ENCODE data around the gene ROBO4. TPM values are rescaled to one million over a fixed set of nuclear protein-coding genes. Genes with fewer than 3 reads are reported as not detected.

Gene ROBO4
- polyA plus RNA-seq, 1 donor: 23.0 TPM

DNA sequence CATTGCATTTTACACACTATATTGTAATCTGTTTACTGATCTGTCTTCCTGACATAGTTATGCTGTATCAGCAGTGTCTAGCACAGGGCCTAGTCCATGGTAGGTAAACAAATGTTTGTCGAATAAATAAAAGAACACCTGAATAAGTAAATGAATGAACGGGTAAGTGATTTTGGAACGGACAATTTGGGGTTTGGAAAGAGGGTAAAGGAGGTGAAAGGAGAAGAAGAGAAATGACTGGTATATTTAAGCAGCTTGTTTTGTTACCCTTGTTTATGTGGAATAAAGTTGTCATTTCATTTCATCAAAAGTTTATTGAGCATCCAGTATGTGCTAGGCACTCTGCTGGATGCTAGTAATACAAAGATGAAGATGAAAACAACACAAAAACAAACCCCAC is 21.3 kb upstream of the ROBO4 start, which contains the start of gene HEPN1:
TSS of gene HEPN1 (plus strand) at position 301 of the 400 bp plus-strand sequence.
- no peak for DNase-seq (ENCODE audit: low read depth)

DNA sequence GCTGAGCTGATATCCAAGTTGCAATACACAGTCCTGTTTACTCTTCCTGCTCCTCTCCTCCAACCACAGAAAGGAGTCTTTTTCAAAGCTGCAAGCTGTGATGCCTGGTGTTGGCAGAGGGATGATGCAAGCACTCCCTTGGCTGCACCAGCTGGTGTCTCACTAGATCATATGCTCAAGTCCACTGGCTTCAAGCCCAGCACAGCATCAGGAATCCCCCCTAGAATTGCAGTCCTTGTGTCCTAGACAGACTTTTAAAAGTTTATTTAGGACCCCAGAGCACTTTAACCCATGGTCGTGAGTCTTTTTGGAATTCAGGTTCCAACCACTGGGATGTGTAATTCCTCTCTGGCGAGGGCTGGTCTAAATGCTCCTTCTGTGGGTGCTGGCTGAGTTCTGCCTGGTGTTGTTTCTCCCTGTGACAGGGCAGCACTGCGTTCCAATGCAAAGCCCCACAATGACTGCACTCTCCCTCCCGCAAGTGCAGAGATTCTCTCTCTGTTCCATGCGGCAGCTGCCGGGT is 19.5 kb upstream of the ROBO4 start:
- DNase-seq (ENCODE audit: low read depth): no peak

DNA sequence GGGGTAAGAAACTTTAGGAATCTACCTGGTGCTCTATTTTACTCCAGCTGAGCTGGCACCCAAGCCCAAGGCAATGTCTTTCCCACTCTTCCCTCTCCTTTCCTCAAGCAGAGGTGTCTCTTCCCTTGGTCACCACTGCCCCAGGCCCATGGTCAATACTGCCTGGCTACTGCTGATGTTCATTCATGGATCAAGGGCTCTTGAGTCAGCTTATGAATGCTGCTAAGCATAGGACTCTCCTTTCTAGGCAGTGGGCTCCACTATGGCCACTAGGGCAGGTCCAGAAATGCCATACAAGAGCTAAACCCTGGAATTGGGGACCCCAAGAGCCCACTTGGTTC is 18.7 kb upstream of the ROBO4 start:
- DNase-seq (ENCODE audit: low read depth): no peak

DNA sequence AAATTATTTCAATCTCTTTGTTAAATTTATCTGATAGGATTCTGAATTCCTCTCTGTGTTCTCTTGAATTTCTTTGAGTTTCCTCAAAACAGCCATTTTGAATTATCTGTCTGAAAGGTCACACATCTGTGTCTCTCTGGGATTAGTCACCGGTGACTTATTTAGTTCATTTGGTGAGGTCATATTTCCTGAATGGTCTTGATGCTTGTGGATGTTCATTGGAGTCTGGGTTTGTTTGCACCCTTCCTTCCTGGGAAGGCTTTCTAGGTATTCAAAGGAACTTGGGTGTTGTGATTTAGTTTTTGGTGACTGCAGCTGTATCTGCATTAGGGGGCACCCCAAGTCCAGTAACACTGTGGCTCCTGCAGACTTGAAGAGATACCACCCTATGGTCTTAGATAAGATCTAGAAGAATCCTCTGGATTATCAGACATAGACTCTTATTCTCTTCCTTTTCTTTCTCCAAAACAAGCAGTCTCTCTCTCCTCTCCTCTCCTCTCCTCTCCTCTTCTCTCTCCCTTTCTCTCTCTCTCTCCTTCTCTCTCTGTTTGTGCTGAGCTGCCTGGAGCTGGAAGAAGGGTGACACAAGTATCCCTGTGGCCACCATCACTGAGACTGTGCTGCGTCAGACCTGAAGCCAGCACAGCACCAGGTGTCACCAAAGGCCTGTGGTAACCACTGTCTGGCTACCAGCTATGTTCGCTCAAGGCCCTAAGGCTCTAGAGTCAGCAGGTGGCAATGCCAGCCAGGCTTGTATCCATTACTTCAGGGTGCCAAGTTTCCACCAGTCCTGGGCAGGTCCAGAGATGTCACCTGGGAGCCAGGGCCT is 18.1 kb upstream of the ROBO4 start:
- DNase-seq (ENCODE audit: low read depth): no peak

DNA sequence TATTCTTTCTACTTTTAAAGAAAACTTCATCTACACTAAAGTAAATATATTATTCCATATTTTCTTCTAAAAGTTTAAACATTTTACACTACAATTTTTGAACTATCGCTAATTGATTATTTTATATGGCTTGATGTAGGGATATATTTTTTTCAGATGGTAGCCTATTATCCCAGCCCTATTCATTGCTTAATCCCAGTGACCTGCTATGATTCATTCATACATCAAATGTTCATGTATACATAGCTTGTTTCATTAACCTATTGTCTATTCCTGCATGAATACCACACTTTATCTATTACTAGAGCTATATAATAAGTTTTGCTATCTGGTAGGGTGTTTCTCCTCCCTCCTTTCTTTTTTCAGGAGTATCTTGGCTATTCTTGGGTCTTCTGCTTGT is 5.0 kb upstream of the ROBO4 start:
- no peak for DNase-seq (ENCODE audit: low read depth)

DNA sequence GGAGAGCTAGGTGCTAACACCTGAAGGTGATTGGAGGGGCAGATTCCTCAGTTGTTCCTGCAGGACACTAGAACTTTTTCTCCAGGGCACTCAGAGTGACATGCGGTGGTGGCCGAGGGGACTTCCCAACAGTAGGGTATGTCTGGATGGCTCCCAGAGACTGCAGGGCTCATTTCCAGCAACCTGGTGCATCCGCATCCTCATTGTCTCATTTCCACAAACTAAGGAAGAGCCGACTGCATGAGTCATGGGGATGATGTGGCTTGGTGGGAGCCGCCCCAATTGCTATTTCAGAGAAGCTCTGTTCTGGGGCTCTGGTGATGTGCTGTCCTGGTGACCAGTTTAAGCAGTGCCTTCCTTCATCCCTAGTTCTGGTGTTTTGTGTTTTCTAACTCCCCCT is 2.8 kb upstream of the ROBO4 start:
- no peak for DNase-seq (ENCODE audit: low read depth)

DNA sequence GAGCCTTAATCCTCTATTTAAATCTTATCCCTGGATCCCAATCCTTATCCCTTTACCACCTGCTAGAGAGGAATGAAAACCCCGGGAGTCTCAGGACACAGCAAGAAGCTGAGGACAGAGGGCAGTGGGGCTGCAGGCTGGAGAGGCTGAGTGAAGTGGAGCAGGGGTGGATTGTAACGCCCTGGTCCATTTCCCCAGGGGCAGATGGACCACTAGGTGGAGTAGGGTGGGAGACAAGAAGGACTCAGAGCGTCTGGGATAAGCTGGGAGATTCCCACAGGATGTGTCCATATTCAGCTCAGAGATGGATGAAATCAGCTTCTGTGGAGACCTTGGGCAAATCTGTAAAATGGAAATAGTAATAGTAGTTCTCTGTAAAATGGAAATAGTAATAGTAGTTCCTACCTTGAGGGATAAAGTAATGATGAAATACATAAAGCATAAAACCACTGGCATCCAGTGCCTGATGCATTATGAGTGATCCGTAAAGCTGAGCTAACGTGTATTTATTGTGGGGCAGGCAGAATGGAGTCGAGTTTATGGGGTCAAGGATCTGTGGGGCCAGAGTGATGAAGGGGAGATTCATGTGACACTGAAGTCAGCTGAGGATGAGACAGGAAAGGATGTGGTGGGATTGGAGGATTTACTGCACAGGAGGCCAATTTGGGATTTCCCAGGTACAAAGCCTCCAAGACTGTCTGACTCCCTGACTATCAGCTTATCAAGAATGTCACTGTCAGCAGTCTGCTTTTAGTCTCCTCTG is 1.9 kb upstream of the ROBO4 start:
- no peak for DNase-seq (ENCODE audit: low read depth)

DNA sequence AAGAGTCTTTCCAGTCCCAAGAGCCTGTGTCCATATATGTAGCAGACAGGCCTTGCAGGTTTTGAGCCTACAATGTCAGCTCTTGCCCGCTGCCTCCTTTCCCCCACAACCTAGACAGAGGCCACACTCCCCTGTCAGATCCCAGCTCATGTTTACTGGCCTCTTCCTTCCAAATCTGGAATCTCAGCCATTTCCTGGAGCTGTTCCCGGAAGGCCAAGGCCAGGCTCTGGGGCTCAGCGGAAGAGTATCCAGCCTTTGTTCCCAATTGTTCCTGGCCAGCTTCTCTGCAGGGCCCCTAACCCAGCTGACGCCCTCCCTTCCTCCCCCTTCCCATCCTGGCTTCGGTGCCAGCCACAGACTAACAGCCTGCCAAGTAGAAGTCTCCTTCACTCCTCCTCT is 1.0 kb upstream of the ROBO4 start:
- DNase-seq (ENCODE audit: low read depth): no peak

DNA sequence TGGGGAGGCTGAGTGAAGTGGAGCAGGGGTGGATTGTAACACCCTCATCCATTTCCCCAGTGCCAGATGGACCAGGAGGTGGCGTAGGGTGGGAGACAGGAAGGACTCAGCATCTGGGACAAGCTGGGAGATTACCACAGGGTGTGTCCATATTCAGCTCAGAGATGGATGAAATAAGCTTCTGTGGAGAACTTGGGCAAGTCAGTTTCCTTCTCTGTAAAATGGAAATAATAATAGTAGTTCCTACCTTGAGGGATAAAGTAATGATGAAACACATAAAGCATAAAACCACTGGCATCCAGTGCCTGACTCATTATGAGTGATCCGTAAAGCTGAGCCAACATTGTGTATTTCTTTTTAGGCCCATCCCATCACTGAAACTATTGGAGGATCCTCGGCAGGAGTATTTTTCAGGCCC is 607 bp upstream of the ROBO4 start:
- no peak for DNase-seq (ENCODE audit: low read depth)

DNA sequence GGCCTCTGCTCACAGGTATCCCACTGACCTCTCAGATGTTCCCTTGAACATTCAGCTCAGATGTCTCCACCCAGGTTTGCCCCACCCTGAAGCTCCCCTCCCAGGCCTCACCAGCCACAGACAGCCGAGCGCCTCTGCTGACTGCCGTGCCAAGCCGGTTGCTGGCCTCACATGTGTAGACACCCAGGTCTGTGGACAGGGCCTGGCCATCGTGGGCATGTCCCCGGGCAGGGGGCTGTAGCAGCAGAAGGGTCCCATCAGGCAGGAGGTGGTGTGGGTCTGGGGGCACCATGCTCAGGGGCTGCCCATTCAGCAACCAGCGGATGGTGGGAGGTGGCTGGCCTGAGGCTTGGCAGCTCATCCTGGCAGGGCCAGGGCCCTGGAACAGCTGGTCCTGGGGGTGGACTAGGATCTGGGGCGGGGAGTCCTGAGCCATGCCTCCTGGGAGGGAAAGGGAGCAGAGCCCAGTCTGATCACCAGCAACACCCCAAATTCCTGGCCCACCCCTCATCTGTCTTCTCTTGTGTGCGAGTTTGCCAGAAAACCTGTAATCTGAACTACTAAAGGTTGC is 759 bp downstream of the ROBO4 start:
- no peak for DNase-seq (ENCODE audit: low read depth)

DNA sequence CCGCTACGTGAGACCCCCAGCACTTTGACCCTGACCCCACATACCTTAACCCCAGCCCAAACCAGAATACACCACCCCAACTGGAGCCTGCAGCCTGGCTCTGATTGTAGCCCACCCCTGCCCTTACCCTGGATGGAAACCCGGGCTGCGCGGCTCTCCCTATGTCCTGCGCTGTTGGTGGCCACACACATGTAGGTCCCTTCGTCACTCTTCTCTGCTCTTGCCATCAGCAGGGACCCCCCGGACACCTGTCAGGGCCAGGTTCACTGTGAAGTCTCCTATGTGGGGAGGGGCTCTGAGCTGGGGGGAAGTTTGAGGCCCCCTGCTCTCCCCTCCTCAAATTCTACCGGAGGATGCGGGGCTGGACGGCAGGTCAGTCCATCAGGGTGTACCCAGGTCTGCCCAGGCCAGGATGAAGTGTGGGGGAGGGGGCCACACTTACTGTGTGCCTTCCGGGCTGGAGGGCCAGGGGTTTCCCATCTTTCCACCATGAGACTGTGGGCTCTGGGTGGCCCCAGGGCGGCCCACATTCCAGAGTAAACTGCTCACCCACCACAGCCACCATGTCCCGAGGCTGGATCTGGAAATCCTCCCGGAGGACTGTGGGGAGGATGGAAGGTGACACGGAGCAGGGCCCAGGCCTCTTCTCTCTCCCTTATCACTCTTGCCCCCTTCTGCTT is 1.5 kb downstream of the ROBO4 start:
- no peak for DNase-seq (ENCODE audit: low read depth)

DNA sequence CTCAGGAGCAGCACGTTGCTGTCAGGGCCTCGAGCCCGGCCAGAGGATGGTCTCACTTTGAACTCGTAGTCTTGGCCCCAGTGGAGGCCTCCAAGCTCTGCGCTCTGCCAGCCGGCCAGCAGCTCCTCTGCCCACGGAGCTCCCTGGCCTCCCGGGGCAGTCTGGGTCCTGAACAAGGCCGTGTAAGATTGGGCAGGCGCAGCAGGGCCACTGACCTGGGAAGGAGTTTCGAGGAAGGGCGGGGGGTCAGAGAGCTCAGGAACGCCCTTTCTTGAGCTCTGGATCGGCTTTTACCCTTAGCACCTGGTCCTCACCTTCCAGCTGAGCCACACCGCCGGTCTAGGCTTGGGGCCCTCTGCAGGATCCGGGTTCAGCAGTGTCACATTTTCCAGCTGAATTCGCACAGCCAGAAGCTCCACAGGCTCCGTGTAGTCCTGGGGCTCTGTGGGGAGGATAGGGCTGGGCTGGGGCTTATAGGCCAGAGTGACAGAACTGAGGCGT is 2.1 kb downstream of the ROBO4 start:
- no peak for DNase-seq (ENCODE audit: low read depth)

DNA sequence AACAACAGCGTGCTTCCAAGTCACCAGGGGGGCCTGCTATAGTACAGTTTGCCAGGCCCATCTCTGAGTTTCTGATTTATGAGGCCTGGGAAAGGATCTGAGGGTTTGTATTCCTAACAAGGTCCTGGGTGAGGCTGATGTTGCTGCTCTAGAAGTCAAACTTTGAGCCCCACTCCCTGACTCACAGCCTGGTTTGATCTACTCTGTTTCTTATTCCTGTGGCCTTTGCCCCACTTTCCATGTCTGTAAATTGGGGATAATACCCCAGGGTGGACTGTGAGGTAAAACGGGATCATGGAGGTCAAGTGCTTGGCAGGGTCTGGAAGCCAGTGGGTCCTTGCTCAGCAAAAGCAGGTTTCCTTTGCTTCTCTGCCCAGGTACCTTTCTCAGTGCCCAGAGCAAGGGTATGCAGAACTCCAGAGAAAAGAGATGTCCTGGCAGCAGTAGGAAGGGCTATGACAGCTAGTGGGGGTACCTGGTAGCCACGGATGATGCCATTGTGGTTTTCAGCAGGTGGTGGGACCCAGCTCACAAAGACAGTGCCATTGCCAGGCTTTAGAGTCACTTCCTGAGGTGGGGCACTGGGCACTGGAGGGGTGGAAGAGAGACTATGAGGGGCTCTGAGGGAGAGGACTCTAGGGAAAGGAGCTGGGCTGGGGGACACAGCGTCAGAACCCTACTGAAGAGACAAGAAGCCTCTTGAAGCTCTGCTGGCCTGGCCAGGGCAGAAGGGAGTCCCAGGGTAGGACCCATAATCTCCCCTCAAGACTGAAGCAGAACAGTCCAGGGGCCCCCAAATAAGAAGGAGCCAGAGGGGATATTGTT is 2.8 kb downstream of the ROBO4 start:
- DNase-seq (ENCODE audit: low read depth): no peak

DNA sequence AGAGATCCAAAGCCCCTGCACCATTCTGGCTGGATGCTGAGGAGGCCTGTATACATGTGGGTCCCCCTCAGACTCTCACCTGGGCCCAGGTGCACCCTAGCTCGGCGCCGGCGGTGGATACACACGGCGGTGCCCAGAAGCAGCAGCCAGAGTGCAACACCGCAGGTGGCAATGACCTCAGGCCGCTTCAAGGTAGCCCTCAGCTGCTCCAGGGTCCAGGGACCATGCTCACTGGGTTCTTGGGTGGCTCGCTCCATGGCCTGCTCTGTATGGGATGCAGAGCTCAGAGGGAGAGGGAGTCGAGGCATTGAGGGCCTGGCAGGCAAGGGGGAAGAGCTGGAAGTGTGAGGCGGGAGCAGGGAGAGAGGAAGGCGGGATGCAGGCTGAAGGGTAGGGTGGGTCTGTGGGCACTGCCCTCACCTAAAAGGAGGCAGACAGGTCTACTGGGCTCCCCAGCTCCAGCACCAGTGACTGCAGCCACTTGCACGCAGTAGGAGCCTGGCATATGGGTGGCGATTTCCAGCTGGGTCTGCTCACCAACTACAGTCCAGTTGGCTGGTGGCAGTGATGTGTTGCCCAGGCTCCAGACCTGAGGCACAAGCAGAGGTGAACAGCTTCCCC is 3.8 kb downstream of the ROBO4 start:
- no peak for DNase-seq (ENCODE audit: low read depth)

DNA sequence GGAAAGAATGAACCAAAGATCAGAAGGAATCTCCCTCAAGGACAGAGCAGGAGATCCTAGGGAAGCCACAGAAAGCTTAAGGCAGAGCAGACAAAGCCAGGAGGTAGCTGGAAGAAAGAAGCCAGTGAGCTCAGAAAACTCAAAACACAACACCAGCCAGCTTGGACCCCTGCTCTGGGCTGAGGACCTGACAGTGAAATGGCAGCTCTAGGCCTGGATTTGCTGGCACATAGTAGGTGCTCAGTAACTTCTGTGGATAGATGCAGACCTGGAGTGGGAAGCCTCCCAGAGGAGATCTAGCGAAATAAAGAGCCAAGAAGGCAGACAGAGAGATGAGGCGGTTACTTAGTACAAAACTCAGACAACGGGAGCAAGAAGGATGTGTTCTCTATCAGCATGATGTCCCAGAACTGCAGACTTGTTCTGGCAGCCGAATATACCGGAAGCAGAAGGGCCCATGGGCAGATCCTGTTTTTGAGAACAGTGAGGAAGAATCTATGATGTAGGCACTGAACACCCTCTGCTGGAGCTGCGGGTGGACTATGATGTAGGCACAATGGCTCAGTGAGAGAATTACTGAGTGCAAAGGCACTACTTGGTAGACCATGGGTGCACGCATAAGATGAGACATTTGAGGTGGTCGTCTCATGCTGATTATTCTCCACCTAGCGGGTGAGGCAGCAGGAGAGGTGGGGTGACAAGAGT is 4.8 kb downstream of the ROBO4 start:
- DNase-seq (ENCODE audit: low read depth): no peak

DNA sequence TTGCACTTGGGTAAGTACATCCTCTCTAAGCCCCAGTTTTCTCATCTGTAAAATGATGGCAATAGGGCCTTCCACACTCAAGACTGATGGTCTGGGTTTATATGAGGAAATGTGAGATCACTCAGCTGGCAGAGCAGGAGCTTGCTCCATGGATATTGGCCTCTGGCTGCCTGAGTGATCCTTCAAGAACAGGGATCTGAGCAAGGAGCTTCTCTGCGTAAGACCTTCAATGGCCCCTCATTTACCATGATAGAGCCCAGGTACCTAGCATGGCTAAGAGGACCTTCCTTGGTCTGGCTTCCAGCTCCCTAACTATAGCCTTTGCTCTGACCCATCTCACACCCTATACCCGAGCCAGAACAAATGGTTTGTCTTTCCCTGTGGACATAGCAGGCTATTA is 5.5 kb downstream of the ROBO4 start:
- DNase-seq (ENCODE audit: low read depth): no peak

DNA sequence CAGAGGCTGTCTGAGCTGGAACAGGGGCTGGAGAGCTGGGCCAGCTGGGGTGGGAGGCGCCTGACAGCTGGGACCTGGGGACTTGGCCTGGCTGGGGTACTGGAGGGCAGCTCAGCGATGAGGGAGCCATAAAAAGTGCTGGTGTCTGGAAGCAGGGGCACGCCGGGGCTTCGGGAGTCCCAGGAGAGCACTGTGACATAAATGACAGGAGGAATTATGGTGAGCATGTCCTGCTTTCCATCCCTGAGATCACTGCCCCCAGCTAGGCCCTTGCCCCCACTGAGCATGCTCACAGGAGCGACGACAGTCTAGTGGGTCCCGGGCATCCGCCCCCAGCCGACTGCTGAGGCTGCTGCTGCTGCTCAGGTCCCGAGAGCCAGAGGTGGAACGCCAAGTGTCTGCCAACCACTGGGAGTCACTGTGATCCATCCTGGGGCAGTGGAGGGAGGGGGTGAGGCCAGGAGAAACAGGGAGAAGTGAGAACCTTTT is 6.2 kb downstream of the ROBO4 start:
- DNase-seq (ENCODE audit: low read depth): no peak

DNA sequence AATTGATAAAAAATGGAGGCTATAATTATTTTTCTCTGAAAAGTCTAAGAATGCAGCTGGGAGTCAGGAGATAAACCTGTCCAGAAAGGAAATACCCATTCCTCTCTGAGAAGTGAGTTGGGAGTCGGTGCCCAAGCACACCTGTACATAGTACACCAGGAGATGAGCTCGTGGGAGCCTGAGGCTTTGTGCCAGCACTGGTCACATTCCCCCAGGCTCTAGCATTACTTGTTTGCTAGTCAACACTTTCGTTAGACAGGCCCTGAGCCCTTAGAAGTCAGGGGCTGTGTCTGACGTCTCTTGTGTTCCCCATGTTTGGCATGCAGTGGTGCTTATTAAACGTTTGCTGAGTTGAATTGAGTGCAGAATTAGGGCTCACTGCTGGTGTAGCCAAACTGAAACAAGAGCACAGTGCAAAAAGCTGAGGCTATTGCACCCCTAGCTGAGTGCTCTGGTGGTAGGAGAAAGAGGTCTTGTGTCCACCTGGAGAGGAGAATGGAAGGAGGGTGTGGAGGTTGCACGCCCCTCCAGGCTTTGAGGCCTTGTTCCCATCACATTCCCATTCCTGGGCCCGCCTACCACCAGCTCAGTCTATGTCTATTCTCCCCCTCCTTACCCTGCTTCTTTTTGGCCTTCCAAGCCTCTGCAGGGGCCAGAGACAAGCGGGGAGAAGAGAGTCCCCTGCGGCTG is 6.8 kb downstream of the ROBO4 start:
- no peak for DNase-seq (ENCODE audit: low read depth)

DNA sequence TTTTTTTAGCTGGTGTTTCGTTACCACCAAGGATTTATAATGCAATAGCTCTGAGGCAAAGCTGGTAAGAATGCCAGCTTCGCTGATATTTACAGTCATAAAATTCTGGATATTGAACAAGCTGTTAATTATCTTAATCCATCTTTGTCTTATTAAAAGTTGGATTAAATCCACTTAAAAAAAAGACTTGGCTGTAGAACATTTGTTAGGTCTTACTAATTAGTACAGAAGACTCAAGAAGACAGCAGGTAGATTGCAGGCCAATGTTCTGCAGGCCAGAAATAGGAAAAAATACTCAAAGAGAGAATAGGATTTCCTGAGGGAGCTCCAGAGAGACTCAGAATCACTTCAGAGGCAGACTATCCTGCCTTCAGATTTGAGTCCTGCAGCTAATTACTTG is 7.5 kb downstream of the ROBO4 start:
- DNase-seq (ENCODE audit: low read depth): no peak
